Measurements from ENCODE around the gene SLC1A3. TPM values are rescaled to one million over a fixed set of nuclear protein-coding genes. Genes with fewer than 3 reads are reported as not detected.
A peak's percentile ranks its signal among the peaks of the same experiment; 100 is the strongest.

SLC1A3 gene
- total RNA-seq, 2 experiments from 2014 or later = 0.34 to 0.74 TPM

GRCh38 chr5:36686881-36687280, 80.5 kb downstream of the SLC1A3 start:
- POLR2A ChIA-PET = interaction anchor here (0.6 kb wide), 1 partner anchor 75 kb away, joined by 3 read pairs; no protein-coding TSS in a partner anchor
- CTCF ChIA-PET = interaction anchor here (0.7 to 2.4 kb wide), 3 partner anchors 9 to 309 kb away, joined by 3 to 6 read pairs (median 3); no protein-coding TSS in a partner anchor

GRCh38 chr5:36688722-36689121, 82.3 kb downstream of the SLC1A3 start:
- POLR2A ChIA-PET = no interaction called here
- CTCF ChIA-PET = interaction anchor here (0.7 to 1.2 kb wide), 4 partner anchors 8 to 82 kb away, joined by 3 read pairs; no protein-coding TSS in a partner anchor
- no peaks in the 10 kb centered on the region for H3K36me3 Mint-ChIP-seq (ENCODE audit: low read depth)
- DNase-seq = peak; percentile 43
- TF ChIP-seq, protein P1, sequence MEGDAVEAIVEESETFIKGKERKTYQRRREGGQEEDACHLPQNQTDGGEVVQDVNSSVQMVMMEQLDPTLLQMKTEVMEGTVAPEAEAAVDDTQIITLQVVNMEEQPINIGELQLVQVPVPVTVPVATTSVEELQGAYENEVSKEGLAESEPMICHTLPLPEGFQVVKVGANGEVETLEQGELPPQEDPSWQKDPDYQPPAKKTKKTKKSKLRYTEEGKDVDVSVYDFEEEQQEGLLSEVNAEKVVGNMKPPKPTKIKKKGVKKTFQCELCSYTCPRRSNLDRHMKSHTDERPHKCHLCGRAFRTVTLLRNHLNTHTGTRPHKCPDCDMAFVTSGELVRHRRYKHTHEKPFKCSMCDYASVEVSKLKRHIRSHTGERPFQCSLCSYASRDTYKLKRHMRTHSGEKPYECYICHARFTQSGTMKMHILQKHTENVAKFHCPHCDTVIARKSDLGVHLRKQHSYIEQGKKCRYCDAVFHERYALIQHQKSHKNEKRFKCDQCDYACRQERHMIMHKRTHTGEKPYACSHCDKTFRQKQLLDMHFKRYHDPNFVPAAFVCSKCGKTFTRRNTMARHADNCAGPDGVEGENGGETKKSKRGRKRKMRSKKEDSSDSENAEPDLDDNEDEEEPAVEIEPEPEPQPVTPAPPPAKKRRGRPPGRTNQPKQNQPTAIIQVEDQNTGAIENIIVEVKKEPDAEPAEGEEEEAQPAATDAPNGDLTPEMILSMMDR (IDR thresholded peaks at IDR 0.05) = peak; percentile 41
- H3K27me3 Mint-ChIP-seq = peaks cover 21% of the 10 kb centered on the region
- H3K9me3 Mint-ChIP-seq = no peaks in the 10 kb centered on the region
- no peak for ATAC-seq
- no peak overlapping the region for H3K4me3 Mint-ChIP-seq
- peaks cover 11% of the 10 kb centered on the region for H3K4me1 Mint-ChIP-seq (ENCODE audit: low read depth)
- intact Hi-C loops (cut with micrococcal nuclease) = no loop called here
- no peak overlapping the region for H3K27ac Mint-ChIP-seq

More at GRCh38 chr5:36686881-36687280, 80.5 kb downstream of the SLC1A3 start:
- no peaks in the 10 kb centered on the region for H3K9me3 Mint-ChIP-seq
- peaks cover 11% of the 10 kb centered on the region for H3K4me1 Mint-ChIP-seq (ENCODE audit: low read depth)
- H3K27ac Mint-ChIP-seq = no peak overlapping the region
- H3K4me3 Mint-ChIP-seq = no peak overlapping the region
- no peaks in the 10 kb centered on the region for H3K36me3 Mint-ChIP-seq (ENCODE audit: low read depth)
- TF ChIP-seq, protein P1 (IDR thresholded peaks at IDR 0.05) = no peak
- DNase-seq = no peak
- no peak for ATAC-seq
- intact Hi-C loops (cut with micrococcal nuclease) = no loop called here
- H3K27me3 Mint-ChIP-seq = peaks cover 10% of the 10 kb centered on the region

DNA sequence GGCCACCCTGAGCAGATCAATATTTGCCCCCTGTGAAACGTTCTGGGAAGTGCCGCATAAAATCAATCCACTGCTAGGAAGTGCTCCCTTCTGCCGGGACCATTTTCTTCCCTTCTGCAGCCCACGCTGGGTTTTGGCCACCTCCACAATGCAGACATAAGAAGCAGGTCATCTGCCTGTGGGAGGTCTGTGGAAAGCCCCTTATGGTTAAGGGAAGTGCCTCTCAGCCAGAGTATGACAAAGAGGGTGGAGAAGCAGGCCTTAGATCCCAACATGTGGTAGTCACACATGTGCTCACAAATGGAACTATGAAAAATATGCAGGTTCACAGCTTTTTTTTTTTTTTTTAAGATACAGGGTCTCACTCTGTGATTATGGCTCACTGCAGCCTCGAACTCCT, 82.8 kb downstream of the SLC1A3 start:
- Mint-ChIP-seq H3K4me1 (ENCODE audit: low read depth) (peaks cover 11% of the 10 kb centered on the region), H3K27me3 (peaks cover 23% of the 10 kb centered on the region), H3K4me3 (no peak overlapping the region), H3K27ac (no peak overlapping the region), H3K9me3 (no peaks in the 10 kb centered on the region), H3K36me3 (ENCODE audit: low read depth) (no peaks in the 10 kb centered on the region)
- intact Hi-C loops (cut with micrococcal nuclease) = no loop called here
- TF ChIP-seq, protein P1 (IDR thresholded peaks at IDR 0.05) = no peak
- ChIA-PET CTCF (interaction anchor here (1.0 to 3.1 kb wide), 7 partner anchors 8 to 128 kb away, joined by 3 to 25 read pairs (median 4); partner anchors contain the start of gene SLC1A3), POLR2A (no interaction called here)
- DNase-seq (peak; percentile 27), ATAC-seq (no peak)

- TF ChIP-seq, protein P1 (IDR thresholded peaks at IDR 0.05) = peak; percentile 81
- H3K27ac Mint-ChIP-seq = peak overlapping the region; percentile 47
- peaks cover 23% of the 10 kb centered on the region for H3K27me3 Mint-ChIP-seq
- H3K4me3 Mint-ChIP-seq = peak overlapping the region; percentile 76
- ChIA-PET CTCF (interaction anchor here (0.6 to 3.4 kb wide), 28 partner anchors 10 to 764 kb away, joined by 3 to 25 read pairs (median 4); partner anchors contain the start of genes SKP2 and SLC1A3), POLR2A (interaction anchor here (0.6 to 0.7 kb wide), 3 partner anchors 56 to 538 kb away, joined by 3 read pairs; partner anchors contain the start of gene SKP2)
- no peaks in the 10 kb centered on the region for H3K9me3 Mint-ChIP-seq
- no peaks in the 10 kb centered on the region for H3K36me3 Mint-ChIP-seq (ENCODE audit: low read depth)
- ATAC-seq (peak; percentile 86), DNase-seq (peak; percentile 79)
- peaks cover 11% of the 10 kb centered on the region for H3K4me1 Mint-ChIP-seq (ENCODE audit: low read depth)
- intact Hi-C loops (cut with micrococcal nuclease) = loop anchor here (5.0 to 10.0 kb wide), 2 partner anchors 423 to 616 kb away; no protein-coding TSS in a partner anchor
Measured at GRCh38 chr5:36690041-36690961, 83.9 kb downstream of the SLC1A3 start.

Data from activated CD8-positive, alpha-beta T cell treated with anti-CD3 and anti-CD28 coated beads for 36 hours (primary cell).